ENCODE data around the gene CLCN4. TPM values are rescaled to one million over a fixed set of nuclear protein-coding genes. Genes with fewer than 3 reads are reported as not detected.

Gene CLCN4
- total and polyA plus RNA-seq, 2 of the 8 experiments (the other 6 are each of a cell fraction or from before 2014, with no cell fraction given): 3.3 to 11.2 TPM

DNA sequence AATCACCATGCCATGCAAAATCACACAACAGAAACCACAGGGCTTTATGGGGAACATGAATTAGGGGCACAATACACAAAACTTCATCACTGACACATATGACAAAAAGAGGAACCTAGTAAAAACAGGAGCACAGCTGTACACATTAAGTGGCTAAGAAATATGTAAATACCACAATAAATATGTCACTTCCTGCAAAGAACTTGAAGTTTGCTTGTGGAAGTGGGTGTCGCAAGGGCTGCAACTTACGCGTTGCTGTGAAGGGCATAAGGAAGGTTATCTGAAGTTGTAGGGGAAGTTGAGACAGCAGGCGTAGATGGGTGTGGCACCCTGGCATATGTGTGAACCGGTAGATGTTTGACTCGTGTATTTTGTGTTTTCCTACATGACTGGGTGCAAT is 42.4 kb downstream of the CLCN4 start:
- no peaks in the 10 kb centered on the region for H4K20me1 ChIP-seq (replicated peaks in 1 of 2; ENCODE audit: control insufficient read depth in 1 of 2, insufficient read depth in 2 of 2, low read length in 2 of 2)
- H4K91ac ChIP-seq (replicated peaks; ENCODE audit: insufficient read length, low read length): no peak overlapping the region
- no peak overlapping the region for H3K14ac ChIP-seq (ENCODE audit: insufficient read length)
- H3K4ac ChIP-seq (replicated peaks; ENCODE audit: insufficient read length, low read depth, low read length): no peak overlapping the region
- H2BK15ac ChIP-seq (ENCODE audit: low read length): no peak overlapping the region
- H3K23me2 ChIP-seq (ENCODE audit: low read depth, low read length): no peaks in the 10 kb centered on the region
- H3K9ac ChIP-seq (replicated peaks in 1 of 4; ENCODE audit: extremely low read depth in 1 of 4, low read depth in 3 of 4, low read length in 3 of 4): no peak overlapping the region
- POLR2A ChIA-PET (ENCODE audit: partially characterized antibody): interaction anchor here (0.8 kb wide), 1 partner anchor 9 kb away, joined by 3 read pairs; no protein-coding TSS in a partner anchor
- CTCF ChIA-PET (ENCODE audit: partially characterized antibody): interaction anchor here (0.6 to 1.7 kb wide), 3 partner anchors 9 to 1054 kb away, joined by 3 to 5 read pairs (median 4); no protein-coding TSS in a partner anchor
- no peak overlapping the region for H3K56ac ChIP-seq (replicated peaks; ENCODE audit: insufficient read length, low read depth, low read length)
- no peak overlapping the region for H2AFZ ChIP-seq (ENCODE audit: low read length)
- H3K27me3 ChIP-seq (replicated peaks in 1 of 4; ENCODE audit: control insufficient read depth in 3 of 4, extremely low read depth in 1 of 4, insufficient read depth in 3 of 4, low read length in 3 of 4): no peaks in the 10 kb centered on the region
- H2BK12ac ChIP-seq (ENCODE audit: low read depth, low read length): no peak overlapping the region
- H2BK5ac ChIP-seq (ENCODE audit: low read depth, low read length): no peak overlapping the region
- no peaks in the 10 kb centered on the region for H3K4me1 ChIP-seq (replicated peaks in 1 of 4; ENCODE audit: control insufficient read depth in 3 of 4, insufficient read depth in 4 of 4, low read length in 3 of 4)
- no peak overlapping the region for H2BK20ac ChIP-seq (ENCODE audit: low read length)
- no peak overlapping the region for H2BK120ac ChIP-seq (replicated peaks; ENCODE audit: low read depth, low read length)
- no peak overlapping the region for H3K27ac ChIP-seq (ENCODE audit: low read depth, low read length)
- no peak overlapping the region for H3K23ac ChIP-seq (ENCODE audit: insufficient read length)
- FAIRE-seq: no peak
- DNase-seq (ENCODE audit: low read depth in 1 of 2, low spot score in 2 of 2): no peak
- H3K4me3 ChIP-seq (ENCODE audit: extremely low read depth in 1 of 4, insufficient read depth in 2 of 4, low read depth in 3 of 4, low read length in 4 of 4): no peak overlapping the region
- H2AK5ac ChIP-seq (ENCODE audit: low read depth, low read length): no peak overlapping the region
- H4K8ac ChIP-seq (ENCODE audit: extremely low read depth, insufficient read depth, low read length): no peak overlapping the region
- no peak overlapping the region for H3K18ac ChIP-seq (ENCODE audit: extremely low read depth, low read length)
- no peak overlapping the region for H3K4me2 ChIP-seq (ENCODE audit: insufficient read depth in 1 of 2, low read depth in 2 of 2, low read length in 2 of 2)
- H3K36me3 ChIP-seq (ENCODE audit: control insufficient read depth in 2 of 4, insufficient read depth in 4 of 4, low read length in 3 of 4): no peaks in the 10 kb centered on the region
- no peaks in the 10 kb centered on the region for H3K79me2 ChIP-seq (ENCODE audit: control insufficient read depth in 1 of 2, insufficient read depth in 2 of 2, low read length in 2 of 2)
- H4K5ac ChIP-seq (ENCODE audit: insufficient read length, low read depth, low read length): no peak overlapping the region
- no peaks in the 10 kb centered on the region for H3K79me1 ChIP-seq (ENCODE audit: low read depth, low read length)
- H3K9me3 ChIP-seq (ENCODE audit: insufficient read depth in 2 of 2, low read depth in 1 of 2, low read length in 1 of 2): no peaks in the 10 kb centered on the region
- WGBS, 2 experiments (ENCODE audit: extremely low coverage in 1 of 2, insufficient coverage in 1 of 2, insufficient read length in 1 of 2, insufficient replicate concordance in 2 of 2, low coverage in 1 of 2, low lambda C conversion rate in 2 of 2, missing lambda C conversion rate in 1 of 2): 94% methylated on average over 6 of the region's 6 CpGs; no CpG with 5 or more reads in 1 of the 2 experiments
- no peak for TF ChIP-seq CBX5 (IDR thresholded peaks at IDR 0.05; ENCODE audit: low read depth, low read length)
- no peak for TF ChIP-seq TBP (IDR thresholded peaks at IDR 0.05; ENCODE audit: low read depth, low read length)
- no peak for TF ChIP-seq SIN3A (conservative IDR thresholded peaks at IDR 0.05 in 1 of 2, IDR thresholded peaks at IDR 0.05 in 1 of 2; ENCODE audit: low read depth in 1 of 2, low read length in 2 of 2)
- no peak for TF ChIP-seq CTBP2 (IDR thresholded peaks at IDR 0.05; ENCODE audit: borderline replicate concordance, insufficient read depth, insufficient read length, low read length)
- no peak for TF ChIP-seq POLR2A (IDR thresholded peaks at IDR 0.05; ENCODE audit: control extremely low read depth in 1 of 2, low read depth in 2 of 2, low read length in 2 of 2)
- TF ChIP-seq KDM4A (IDR thresholded peaks at IDR 0.05; ENCODE audit: low read depth, low read length, severe bottlenecking): no peak
- TF ChIP-seq POU5F1 (IDR thresholded peaks at IDR 0.05; ENCODE audit: low read depth, low read length): no peak
- no peak for TF ChIP-seq TCF12 (IDR thresholded peaks at IDR 0.05; ENCODE audit: low read depth, low read length)
- TF ChIP-seq, protein P1, sequence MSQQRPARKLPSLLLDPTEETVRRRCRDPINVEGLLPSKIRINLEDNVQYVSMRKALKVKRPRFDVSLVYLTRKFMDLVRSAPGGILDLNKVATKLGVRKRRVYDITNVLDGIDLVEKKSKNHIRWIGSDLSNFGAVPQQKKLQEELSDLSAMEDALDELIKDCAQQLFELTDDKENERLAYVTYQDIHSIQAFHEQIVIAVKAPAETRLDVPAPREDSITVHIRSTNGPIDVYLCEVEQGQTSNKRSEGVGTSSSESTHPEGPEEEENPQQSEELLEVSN (IDR thresholded peaks at IDR 0.05): no peak
- TF ChIP-seq RAD21 (IDR thresholded peaks at IDR 0.05 in 1 of 2, conservative IDR thresholded peaks at IDR 0.05 in 1 of 2; ENCODE audit: low read depth in 2 of 2, low read length in 2 of 2): no peak
- no peak for TF ChIP-seq CBX8 (IDR thresholded peaks at IDR 0.05; ENCODE audit: borderline replicate concordance, low read depth, low read length)
- TF ChIP-seq SP2 (IDR thresholded peaks at IDR 0.05; ENCODE audit: low read length): no peak
- TF ChIP-seq HDAC2 (IDR thresholded peaks at IDR 0.05; ENCODE audit: borderline replicate concordance in 1 of 2, low read depth in 2 of 2, low read length in 2 of 2): no peak
